Natural killer cell (primary cell): Measurements from ENCODE around the gene SLX9. TPM values are rescaled to one million over a fixed set of nuclear protein-coding genes. Genes with fewer than 3 reads are reported as not detected.

Experiments
- ATAC-seq, 3 donors: fragments of 150-1000 bp in 2 of 3; fragments of 200-7000 bp in 1 of 3; cut with Tn5 transposase; 1 replicate in 1 of 3; 2 replicates in 2 of 3; pipeline ENCODE4 v1.10.0; 2021; ENCODE audit warnings: mild to moderate bottlenecking in 2 of 3, moderate library complexity in 2 of 3
- DNase-seq, 2 donors: peaks; one replicate each; pipeline versions ENCODE4 v3.0.0 to v3.0.0-alpha.2; 2013 to 2021; ENCODE audit warnings: mixed read lengths in 1 of 2
- H3K27ac ChIP-seq: one replicate; pipeline ENCODE4 v1.5.1; 2013; ENCODE audit warnings: mild to moderate bottlenecking, low read length
- H3K27me3 ChIP-seq: one replicate; pipeline ENCODE4 v1.6.1; 2013; ENCODE audit warnings: low read length; ENCODE audit not compliant: control insufficient read depth, insufficient read depth
- H3K36me3 ChIP-seq: one replicate; pipeline ENCODE4 v1.6.1; 2013; ENCODE audit warnings: low read length; ENCODE audit not compliant: control insufficient read depth, insufficient read depth
- H3K4me1 ChIP-seq: one replicate; pipeline ENCODE4 v1.6.1; 2013; ENCODE audit warnings: low read length; ENCODE audit not compliant: control insufficient read depth, insufficient read depth
- H3K4me3 ChIP-seq: one replicate; pipeline ENCODE4 v1.5.1; 2013; ENCODE audit warnings: low read length
- H3K9me3 ChIP-seq: one replicate; pipeline ENCODE4 v1.6.1; 2013; ENCODE audit warnings: low read length; ENCODE audit not compliant: control insufficient read depth, insufficient read depth
- H3K27ac Mint-ChIP-seq, 2 donors: one replicate each; pipeline ENCODE4 v1.8.0; 2022; ENCODE audit warnings: mild to moderate bottlenecking in 2 of 2, mixed read lengths in 2 of 2, moderate library complexity in 1 of 2
- H3K27me3 Mint-ChIP-seq, 2 donors: one replicate each; pipeline ENCODE4 v1.8.0; 2022; ENCODE audit warnings: low read depth in 2 of 2, mixed read lengths in 2 of 2
- H3K36me3 Mint-ChIP-seq: one replicate; pipeline ENCODE4 v1.8.0; 2022; ENCODE audit warnings: mixed read lengths
- H3K4me1 Mint-ChIP-seq, 2 donors: one replicate each; pipeline ENCODE4 v1.8.0; 2022; ENCODE audit warnings: mixed read lengths in 2 of 2
- H3K4me3 Mint-ChIP-seq: one replicate; pipeline ENCODE4 v1.8.0; 2022; ENCODE audit warnings: mild to moderate bottlenecking, moderate library complexity, mixed read lengths
- H3K9me3 Mint-ChIP-seq, 2 donors: one replicate each; pipeline ENCODE4 v1.8.0; 2022; ENCODE audit warnings: mixed read lengths in 2 of 2
- WGBS: methylation state at CpG from one replicate; pipeline ENCODE4 v1.1.7; 2013; ENCODE audit warnings: missing lambda C conversion rate; ENCODE audit not compliant: insufficient coverage; 5-methylcytosine and 5-hydroxymethylcytosine counted together
- intact Hi-C: fragments of 100-400 bp; cut with micrococcal nuclease; formaldehyde crosslinking; loops from one replicate; pipeline ENCODE4 v1.14.2; 2022
- total RNA-seq, 4 donors: library from RNA; stranded (reverse); fragments of 120-200 nt in 1 of 4; gene quantifications; one replicate each; pipeline versions ENCODE4 v1.2.3 to v1.2.4, GENCODE V29; 2013 to 2022
- TF ChIP-seq, protein P1 (sequence below): fragments of 200-600 bp; IDR thresholded peaks from one replicate; pipeline ENCODE4 v1.8.0; 2022; ENCODE audit warnings: antibody characterized with exemption

SLX9 gene
- total RNA-seq, 3 donors from 2014 or later (not counting 1 experiment from before 2014, with no cell fraction given): 12.8 to 22.9 (median 20.0) TPM

DNA sequence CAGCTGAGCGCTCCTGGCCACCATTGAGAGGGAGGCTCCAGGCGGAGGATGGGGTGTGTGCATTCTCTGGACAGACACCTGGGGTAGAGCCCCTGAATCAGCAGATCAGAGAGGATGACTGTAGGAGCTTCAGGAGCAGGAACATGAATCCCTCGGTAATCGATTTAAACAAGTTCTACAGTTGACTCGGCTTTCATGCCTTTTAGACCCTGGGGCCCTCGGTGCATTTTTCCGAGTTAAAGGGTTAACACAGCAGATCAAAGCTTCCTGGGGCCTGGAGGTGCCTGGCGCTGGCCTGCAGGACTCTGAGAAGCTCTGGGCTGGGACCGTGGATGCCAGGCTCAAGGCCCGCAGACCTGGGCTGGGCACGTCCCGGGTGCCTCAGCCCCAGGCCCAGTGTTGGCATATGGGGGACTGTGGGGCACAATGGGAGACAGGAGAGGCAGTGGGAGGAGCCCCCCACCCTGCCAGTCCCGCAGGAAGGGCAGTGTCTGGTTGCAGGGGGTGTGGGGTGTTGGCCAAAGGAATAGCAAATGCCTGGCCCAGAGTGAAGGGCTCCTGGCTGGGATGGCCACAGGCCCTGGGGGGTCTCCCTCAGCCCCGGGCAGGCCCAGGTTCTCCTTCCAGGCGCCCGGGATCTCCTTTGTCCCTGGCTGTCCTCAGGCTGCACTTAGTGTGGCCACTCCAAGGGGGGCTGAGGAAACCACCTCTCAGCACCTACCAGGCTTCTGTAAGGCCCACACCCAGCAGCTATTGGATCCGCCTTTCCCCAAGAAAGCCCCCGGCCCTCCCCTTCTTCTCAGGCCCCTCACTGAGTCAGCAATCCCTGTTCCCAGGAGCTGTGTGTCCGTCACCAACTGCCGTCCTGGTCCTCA is 40.1 kb downstream of the SLX9 start:
- Mint-ChIP-seq H3K27ac (no peak overlapping the region), H3K4me1 (no peaks in the 10 kb centered on the region), H3K36me3 (no peaks in the 10 kb centered on the region), H3K4me3 (no peak overlapping the region), H3K9me3 (no peaks in the 10 kb centered on the region), H3K27me3 (no peaks in the 10 kb centered on the region)
- ATAC-seq (no peak), DNase-seq (no peak)
- WGBS: 92% methylated on average over 20 of the region's 20 CpGs
- no peaks in the 10 kb centered on the region for H3K9me3 ChIP-seq
- H3K4me1 ChIP-seq: no peaks in the 10 kb centered on the region
- no peaks in the 10 kb centered on the region for H3K27me3 ChIP-seq
- H3K36me3 ChIP-seq: peaks cover 9% of the 10 kb centered on the region
- intact Hi-C loops: no loop called here
- TF ChIP-seq, protein P1, sequence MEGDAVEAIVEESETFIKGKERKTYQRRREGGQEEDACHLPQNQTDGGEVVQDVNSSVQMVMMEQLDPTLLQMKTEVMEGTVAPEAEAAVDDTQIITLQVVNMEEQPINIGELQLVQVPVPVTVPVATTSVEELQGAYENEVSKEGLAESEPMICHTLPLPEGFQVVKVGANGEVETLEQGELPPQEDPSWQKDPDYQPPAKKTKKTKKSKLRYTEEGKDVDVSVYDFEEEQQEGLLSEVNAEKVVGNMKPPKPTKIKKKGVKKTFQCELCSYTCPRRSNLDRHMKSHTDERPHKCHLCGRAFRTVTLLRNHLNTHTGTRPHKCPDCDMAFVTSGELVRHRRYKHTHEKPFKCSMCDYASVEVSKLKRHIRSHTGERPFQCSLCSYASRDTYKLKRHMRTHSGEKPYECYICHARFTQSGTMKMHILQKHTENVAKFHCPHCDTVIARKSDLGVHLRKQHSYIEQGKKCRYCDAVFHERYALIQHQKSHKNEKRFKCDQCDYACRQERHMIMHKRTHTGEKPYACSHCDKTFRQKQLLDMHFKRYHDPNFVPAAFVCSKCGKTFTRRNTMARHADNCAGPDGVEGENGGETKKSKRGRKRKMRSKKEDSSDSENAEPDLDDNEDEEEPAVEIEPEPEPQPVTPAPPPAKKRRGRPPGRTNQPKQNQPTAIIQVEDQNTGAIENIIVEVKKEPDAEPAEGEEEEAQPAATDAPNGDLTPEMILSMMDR: no peak
- no peak overlapping the region for H3K4me3 ChIP-seq
- no peak overlapping the region for H3K27ac ChIP-seq

DNA sequence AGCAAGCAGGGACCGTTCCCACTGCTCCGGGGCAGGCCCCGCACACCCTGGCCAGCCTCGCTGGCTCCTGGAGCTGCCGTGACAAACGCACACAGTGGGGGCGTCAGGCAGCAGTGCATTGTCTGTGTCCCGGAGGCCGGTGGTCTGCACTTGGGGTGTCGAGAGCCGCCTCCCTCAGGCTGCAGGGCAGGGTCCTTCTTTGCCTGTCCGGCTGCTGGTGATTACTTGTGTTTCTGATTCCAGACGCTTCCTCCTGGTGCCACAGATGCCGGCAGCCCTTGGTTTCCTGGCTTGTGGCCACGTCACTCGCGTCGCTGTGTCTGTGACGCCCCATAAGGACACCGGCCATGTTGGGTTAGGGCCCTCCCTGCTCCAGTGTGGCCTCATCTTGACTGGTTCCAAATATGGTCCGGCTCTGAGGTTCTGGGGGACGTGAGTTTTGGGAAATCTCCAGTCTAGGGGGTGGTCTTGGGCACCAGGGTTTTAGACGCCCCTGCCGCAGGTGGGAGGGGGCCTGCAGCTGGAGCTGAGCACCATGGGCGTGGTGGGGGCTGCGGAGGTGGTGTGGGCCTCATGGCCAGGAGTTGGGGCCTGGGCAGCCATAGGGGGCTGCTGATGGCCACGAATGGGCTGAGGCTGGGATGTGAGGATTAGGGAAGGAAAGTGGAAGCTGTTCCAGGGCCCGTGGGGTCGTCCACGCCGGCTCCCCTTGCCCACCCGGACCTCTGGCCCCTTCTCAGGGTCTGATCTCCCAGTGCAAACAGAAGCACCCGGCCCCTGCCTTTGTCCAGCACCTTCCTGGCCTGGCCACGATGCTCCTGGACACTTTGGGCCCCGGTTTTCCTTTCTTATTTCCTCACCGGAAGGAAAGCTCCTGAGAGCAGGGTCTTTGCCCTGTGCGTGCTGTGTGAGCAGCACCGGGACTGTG is 41.0 kb downstream of the SLX9 start:
- TF ChIP-seq, protein P1: no peak
- no peaks in the 10 kb centered on the region for H3K36me3 Mint-ChIP-seq
- Histone ChIP-seq H3K27me3 (no peaks in the 10 kb centered on the region), H3K4me1 (no peaks in the 10 kb centered on the region), H3K4me3 (no peak overlapping the region), H3K36me3 (peaks cover 7% of the 10 kb centered on the region), H3K27ac (no peak overlapping the region), H3K9me3 (no peaks in the 10 kb centered on the region)
- DNase-seq (no peak), ATAC-seq (no peak)
- no peak overlapping the region for H3K4me3 Mint-ChIP-seq
- H3K9me3 Mint-ChIP-seq: no peaks in the 10 kb centered on the region
- no peaks in the 10 kb centered on the region for H3K27me3 Mint-ChIP-seq
- H3K27ac Mint-ChIP-seq: no peak overlapping the region
- no peaks in the 10 kb centered on the region for H3K4me1 Mint-ChIP-seq
- intact Hi-C loops: no loop called here
- WGBS: 86% methylated on average over 38 of the region's 38 CpGs

GRCh38 chr21:44982558-44983250 is 42.9 kb downstream of the SLX9 start:
- no peak for DNase-seq
- Histone ChIP-seq H3K4me3 (no peak overlapping the region), H3K27ac (no peak overlapping the region), H3K4me1 (no peaks in the 10 kb centered on the region), H3K36me3 (no peaks in the 10 kb centered on the region), H3K9me3 (no peaks in the 10 kb centered on the region), H3K27me3 (no peaks in the 10 kb centered on the region)
- Mint-ChIP-seq H3K27ac (no peak overlapping the region), H3K4me3 (no peak overlapping the region), H3K4me1 (no peaks in the 10 kb centered on the region), H3K36me3 (no peaks in the 10 kb centered on the region), H3K27me3 (no peaks in the 10 kb centered on the region), H3K9me3 (no peaks in the 10 kb centered on the region)
- intact Hi-C loops: no loop called here
- 90% methylated on average over 39 of the region's 41 CpGs for WGBS
- ATAC-seq: no peak
- TF ChIP-seq, protein P1: no peak
